Right atrium auricular region (tissue), 2 donors: ENCODE measurements around the gene FAM204A. TPM values are rescaled to one million over a fixed set of nuclear protein-coding genes. Genes with fewer than 3 reads are reported as not detected.

Source experiments
- DNase-seq: peaks from one replicate; pipeline ENCODE4 v3.0.0-alpha.2; 2019; ENCODE audit warnings: low spot score
- H3K27ac ChIP-seq, 2 donors: fragments of 200-600 bp; sonication (generic); 1 replicate in 1 of 2; 2 replicates in 1 of 2; pipeline ENCODE4 v1.5.1; 2016 to 2019
- H3K27me3 ChIP-seq, 2 donors: fragments of 200-600 bp; sonication (generic); one replicate each; pipeline versions ENCODE4 v1.5.1 to v1.6.0; 2017 to 2019
- H3K36me3 ChIP-seq: fragments of 200-600 bp; sonication (generic); one replicate; pipeline ENCODE4 v1.5.1; 2016
- H3K4me1 ChIP-seq, 2 donors: fragments of 200-600 bp; sonication (generic); one replicate each; pipeline versions ENCODE4 v1.5.1 to v1.6.0; 2017 to 2019
- H3K4me3 ChIP-seq, 2 donors: fragments of 200-600 bp; sonication (generic); 1 replicate in 1 of 2; 2 replicates in 1 of 2; pipeline ENCODE4 v1.5.1; 2017 to 2019; ENCODE audit warnings: mild to moderate bottlenecking in 1 of 2, moderate library complexity in 1 of 2
- H3K9me3 ChIP-seq, 2 donors: fragments of 200-600 bp; sonication (generic); one replicate each; pipeline ENCODE4 v1.5.1; 2019
- CTCF ChIP-seq, 2 donors: fragments of 200-600 bp; sonication (generic); IDR thresholded peaks; one replicate each; pipeline ENCODE4 v1.5.1; 2019; ENCODE audit warnings: antibody characterized with exemption in 2 of 2
- total RNA-seq, 2 donors: library from RNA; depleted of rRNA; stranded (reverse); fragments of >200 nt; gene quantifications; one replicate each; pipeline ENCODE4 v1.1.0, GENCODE V29; 2016

The FAM204A gene
- total RNA-seq, 2 donors from 2014 or later: 35.8 to 63.6 TPM

- no peak for DNase-seq
- H3K27me3 ChIP-seq: no peaks in the 10 kb centered on the region
- no peaks in the 10 kb centered on the region for H3K9me3 ChIP-seq
- H3K27ac ChIP-seq: peak overlapping the region; percentile 83 to 89
- H3K36me3 ChIP-seq: no peaks in the 10 kb centered on the region
- no peak for TF ChIP-seq CTCF (IDR thresholded peaks at IDR 0.05)
- peaks cover 0 to 29% of the 10 kb centered on the region in 2 donors for H3K4me1 ChIP-seq
- H3K4me3 ChIP-seq: peak overlapping the region; percentile 97 to 98
These were observed 505 bp upstream of the FAM204A start for GRCh38 chr10:118342638-118343020.

- Histone ChIP-seq H3K4me3 (no peak overlapping the region), H3K36me3 (peaks cover 8% of the 10 kb centered on the region), H3K9me3 (no peaks in the 10 kb centered on the region), H3K27me3 (no peaks in the 10 kb centered on the region), H3K4me1 (peaks cover 0 to 34% of the 10 kb centered on the region in 2 donors), H3K27ac (no peak overlapping the region)
- DNase-seq: no peak
- TF ChIP-seq CTCF (IDR thresholded peaks at IDR 0.05): no peak
These were observed 1.6 kb downstream of the FAM204A start for GRCh38 chr10:118340486-118340885.

DNA sequence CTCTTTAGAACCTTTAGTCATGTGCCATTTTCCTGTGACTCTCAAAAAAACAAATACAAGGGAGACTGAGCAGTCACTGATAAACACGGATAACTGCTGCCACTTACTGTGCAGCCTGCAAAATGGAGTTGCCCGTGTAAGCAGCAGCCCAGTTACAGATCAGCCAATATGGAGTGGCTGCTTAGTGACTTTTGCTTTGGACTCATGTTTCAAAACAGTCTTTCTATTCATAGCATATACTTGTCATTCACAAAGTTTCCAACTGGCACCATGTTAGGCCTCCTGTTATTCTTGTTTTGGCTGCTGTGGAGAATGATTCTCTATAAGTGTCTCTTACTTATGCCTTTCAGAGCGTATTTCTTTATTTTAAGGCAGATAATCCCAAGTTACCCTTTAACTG is 3.0 kb downstream of the FAM204A start:
- TF ChIP-seq CTCF (IDR thresholded peaks at IDR 0.05): no peak
- Histone ChIP-seq H3K4me3 (no peak overlapping the region), H3K27me3 (no peaks in the 10 kb centered on the region), H3K4me1 (peaks cover 0 to 34% of the 10 kb centered on the region in 2 donors), H3K36me3 (peaks cover 19% of the 10 kb centered on the region), H3K27ac (peak overlapping the region; percentile 69 to 75), H3K9me3 (no peaks in the 10 kb centered on the region)
- DNase-seq: no peak

GRCh38 chr10:118337356-118337755 is 4.8 kb downstream of the FAM204A start:
- Histone ChIP-seq H3K9me3 (no peaks in the 10 kb centered on the region), H3K4me3 (no peak overlapping the region), H3K36me3 (peaks cover 30% of the 10 kb centered on the region), H3K27ac (no peak overlapping the region), H3K4me1 (peaks cover 0 to 34% of the 10 kb centered on the region in 2 donors), H3K27me3 (no peaks in the 10 kb centered on the region)
- no peak for TF ChIP-seq CTCF (IDR thresholded peaks at IDR 0.05)
- DNase-seq: no peak

DNA sequence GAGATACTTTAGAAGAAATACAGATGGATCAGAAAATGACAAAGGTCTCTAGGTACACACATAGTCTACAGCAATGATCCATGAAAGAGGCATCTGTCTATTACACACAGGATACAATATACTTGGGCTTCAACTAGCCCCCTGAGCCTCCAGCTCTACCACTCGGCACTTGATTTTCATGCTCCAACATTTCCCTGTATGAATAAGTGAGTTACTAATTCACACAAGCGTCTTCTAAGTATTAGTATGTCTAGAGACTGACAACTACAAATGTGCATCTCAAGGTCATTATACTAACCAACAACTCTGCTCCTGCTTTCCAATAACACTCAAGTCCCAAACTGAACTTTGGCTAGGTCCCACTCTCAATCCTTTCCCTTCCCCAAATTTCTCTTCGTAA is 8.3 kb downstream of the FAM204A start:
- H3K27me3 ChIP-seq: no peaks in the 10 kb centered on the region
- no peak overlapping the region for H3K27ac ChIP-seq
- H3K9me3 ChIP-seq: no peaks in the 10 kb centered on the region
- DNase-seq: no peak
- H3K36me3 ChIP-seq: peaks cover 43% of the 10 kb centered on the region
- peaks cover 0 to 13% of the 10 kb centered on the region in 2 donors for H3K4me1 ChIP-seq
- TF ChIP-seq CTCF (IDR thresholded peaks at IDR 0.05): no peak
- H3K4me3 ChIP-seq: no peak overlapping the region

DNA sequence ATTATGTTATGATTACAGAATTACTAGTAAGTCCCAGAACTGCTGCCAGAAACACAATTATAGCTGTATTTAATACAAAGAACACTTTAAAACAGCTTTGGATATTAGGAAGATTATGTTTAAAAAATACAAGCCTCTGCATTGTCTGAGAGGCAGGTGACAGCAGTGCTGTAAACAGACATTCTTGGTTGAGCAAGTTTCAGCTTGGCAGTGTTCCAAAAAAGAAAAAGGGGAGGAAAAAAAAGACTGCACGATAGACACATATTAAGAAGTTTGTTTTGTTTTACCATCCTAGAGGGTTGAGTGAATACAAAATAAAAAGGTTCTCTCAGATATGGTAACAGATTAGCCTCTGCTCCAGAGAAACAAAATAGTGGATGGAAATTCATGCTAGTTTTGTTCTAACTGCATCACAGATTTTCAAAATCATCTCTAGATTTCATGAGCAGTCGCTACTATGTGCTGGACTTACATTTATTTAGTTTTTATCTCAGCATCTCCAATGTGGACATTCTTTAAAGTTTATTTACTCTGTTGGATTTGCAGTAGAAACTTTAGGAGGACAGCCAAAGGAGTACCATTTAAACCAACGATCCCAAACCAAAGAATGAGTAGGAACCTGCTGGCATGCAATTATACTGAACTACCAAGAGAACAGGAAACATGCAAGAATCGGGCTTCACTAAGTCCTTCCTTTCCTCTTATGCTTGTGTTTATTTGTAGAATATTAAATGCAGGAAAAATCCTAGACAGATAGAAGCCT is 9.0 kb downstream of the FAM204A start:
- no peak for TF ChIP-seq CTCF (IDR thresholded peaks at IDR 0.05)
- no peak for DNase-seq
- H3K9me3 ChIP-seq: no peaks in the 10 kb centered on the region
- H3K27me3 ChIP-seq: no peaks in the 10 kb centered on the region
- H3K36me3 ChIP-seq: peaks cover 43% of the 10 kb centered on the region
- H3K4me3 ChIP-seq: no peak overlapping the region
- no peak overlapping the region for H3K27ac ChIP-seq
- H3K4me1 ChIP-seq: peaks cover 0 to 7% of the 10 kb centered on the region in 2 donors
